DMS153 treated with DMSO at 0.1 percent for 48 hours (cell line): ENCODE measurements around the gene SLC34A3.
"Not testable (repeated sequence)": the region's sequence is repeated elsewhere in the genome, so short reads cannot be mapped to it uniquely, and the experiment has no call there.

Source experiments
- DNase-seq: peaks from one replicate; lab custom pipeline; 2025; ENCODE audit not compliant: unreplicated experiment; lab: John Stamatoyannopoulos, UW

The SLC34A3 gene

DNA sequence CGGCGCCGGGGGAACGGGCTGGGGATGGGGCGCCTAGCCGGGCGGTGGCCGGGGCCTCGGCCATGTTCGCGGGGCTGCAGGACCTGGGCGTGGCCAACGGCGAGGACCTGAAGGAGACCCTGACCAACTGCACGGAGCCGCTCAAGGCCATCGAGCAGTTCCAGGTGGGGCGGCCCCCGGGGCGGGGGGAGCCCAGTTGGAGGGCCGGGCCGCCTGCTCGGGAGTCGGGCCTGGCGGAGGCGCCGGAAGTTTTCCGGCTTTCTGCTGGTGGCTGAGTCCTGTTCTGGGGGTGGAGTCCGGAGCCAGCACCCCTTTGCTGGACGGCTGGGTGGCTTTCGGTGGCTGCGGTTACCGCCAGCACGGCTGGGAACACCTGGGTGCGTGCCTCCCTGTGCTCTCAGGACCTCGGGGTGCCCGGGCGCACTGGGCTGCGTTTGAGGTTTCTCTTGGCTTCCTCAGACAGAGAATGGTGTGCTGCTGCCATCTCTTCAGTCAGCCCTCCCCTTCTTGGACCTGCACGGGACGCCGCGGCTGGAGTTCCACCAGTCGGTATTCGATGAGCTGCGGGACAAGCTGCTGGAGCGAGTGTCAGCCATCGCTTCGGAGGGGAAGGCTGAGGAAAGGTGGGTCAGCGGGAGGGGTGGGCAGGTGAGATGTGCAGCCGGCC is 24.9 kb downstream of the SLC34A3 start:
- no peak for DNase-seq

GRCh38 chr9:137256362-137256761 is 25.7 kb downstream of the SLC34A3 start:
- DNase-seq: no peak

GRCh38 chr9:137256856-137257255 is 26.2 kb downstream of the SLC34A3 start:
- no peak for DNase-seq

DNA sequence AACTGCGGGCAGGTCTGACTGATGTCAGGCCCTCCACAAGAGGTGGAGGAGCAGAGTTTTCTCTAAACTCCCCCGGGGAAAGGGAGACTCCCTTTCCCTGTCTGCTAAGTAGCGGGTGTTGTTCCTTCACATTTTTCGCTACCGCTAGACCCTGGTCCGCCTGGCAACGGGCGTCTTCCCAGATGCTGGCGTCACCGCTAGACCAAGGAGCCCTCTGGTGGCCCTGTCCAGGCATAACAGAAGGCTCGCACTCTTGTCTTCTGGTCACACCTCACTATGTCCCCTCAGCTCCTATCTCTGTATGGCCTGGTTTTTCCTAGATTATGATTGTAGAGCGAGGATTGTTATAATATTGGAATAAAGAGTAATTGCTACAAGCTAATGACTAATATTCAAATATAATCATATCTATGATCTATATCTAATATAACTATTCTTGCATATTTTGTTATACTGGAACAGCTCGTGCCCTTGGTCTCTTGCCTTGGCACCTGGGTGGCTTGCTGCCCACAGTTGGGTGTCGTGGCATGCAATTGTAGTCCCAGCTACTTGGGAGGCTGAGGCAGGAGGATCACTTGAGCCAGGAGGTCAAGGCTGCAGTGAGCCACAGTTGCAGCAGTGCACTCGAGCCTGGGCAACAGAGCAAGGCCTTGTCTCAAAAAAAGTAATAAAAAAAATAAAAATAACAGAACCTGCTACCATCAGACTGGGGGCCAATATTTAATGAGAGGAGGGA is 31.6 kb downstream of the SLC34A3 start:
- not testable (repeated sequence) for DNase-seq

- DNase-seq: no peak
These were observed 32.2 kb downstream of the SLC34A3 start for GRCh38 chr9:137262909-137263285.

DNA sequence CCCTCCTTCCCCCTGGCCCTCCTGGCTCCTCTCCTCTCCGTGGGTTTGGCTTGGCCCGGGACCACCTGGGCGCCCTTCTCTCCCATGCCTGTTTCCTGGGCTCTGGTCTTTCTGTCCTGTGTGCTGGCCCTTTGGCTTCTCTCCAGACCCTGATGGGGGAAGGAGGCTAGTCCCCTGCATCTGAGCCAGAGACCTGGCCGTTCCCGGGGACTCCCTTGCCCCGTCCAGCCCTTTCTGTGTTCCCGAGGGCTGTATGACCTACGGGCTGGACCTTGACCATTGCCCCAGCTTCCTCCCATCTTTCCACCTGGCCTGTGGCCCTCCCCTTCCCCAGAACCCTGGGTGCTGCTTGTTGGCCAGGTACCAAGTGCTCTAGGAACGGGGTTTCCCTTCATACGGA is 32.8 kb downstream of the SLC34A3 start:
- DNase-seq: no peak

GRCh38 chr9:137264067-137264466 is 33.4 kb downstream of the SLC34A3 start:
- DNase-seq: no peak

GRCh38 chr9:137265496-137266161 is 34.9 kb downstream of the SLC34A3 start:
- DNase-seq: no peak

GRCh38 chr9:137266162-137266527 is 35.4 kb downstream of the SLC34A3 start:
- DNase-seq: no peak

GRCh38 chr9:137266585-137267453 is 36.1 kb downstream of the SLC34A3 start:
- DNase-seq: no peak

- DNase-seq: no peak
These were observed 37.2 kb downstream of the SLC34A3 start for GRCh38 chr9:137267933-137268355.

DNA sequence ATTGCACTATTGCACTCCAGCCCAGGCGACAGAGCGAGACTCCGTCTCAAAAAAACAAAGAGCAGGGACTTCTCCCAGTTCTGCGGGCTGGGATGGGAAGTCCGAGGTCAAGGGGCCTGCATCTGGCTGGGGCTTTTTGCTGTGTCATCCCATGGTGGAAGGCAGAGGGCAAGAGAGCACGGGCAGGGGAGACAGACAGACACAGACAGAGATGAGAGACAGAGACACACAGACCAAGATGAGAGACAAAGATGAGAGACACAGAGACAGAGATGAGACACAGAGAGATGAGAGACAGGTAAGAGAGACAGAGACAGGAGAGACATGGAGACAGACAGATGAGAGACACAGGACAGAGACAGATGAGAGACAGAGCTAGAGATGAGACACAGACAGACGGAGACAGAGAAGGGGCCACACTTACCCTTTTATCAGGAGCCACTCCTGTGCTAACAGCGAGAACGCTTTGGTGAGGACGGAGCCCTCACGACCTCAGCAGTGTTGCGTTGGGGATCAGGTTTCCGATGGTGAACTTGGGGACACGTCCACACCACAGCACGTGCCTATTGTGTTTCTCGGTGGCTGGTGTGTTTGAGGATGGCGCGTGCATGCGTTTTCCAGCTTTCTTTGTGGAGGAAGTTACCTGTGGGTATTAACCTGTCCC is 38.0 kb downstream of the SLC34A3 start:
- no peak for DNase-seq

DNA sequence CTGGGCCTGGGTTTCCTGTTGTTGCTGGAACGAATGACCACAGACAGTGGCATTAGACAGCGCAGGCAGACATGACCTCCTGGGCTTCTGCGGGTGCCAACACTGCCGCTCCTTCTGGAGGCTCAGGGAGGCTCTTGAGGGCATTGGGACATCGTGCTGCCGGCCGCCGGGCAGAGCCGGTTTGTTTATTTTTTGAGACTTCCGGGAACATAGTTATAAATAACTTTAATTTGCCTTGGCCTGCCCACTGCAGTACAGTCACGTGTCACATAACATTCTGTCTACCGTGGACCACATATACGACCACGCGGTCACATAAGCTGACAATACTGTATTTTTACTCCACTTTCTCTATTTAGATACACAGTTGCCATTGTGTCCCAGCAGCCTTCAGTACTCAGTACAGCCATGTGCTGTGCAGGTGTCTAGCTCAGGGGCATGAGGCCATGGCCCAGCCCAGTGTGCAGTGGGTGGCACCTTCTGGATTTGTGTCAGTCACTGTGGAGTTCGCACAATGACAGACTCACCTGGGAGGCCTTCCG is 38.6 kb downstream of the SLC34A3 start:
- peak; percentile 38 for DNase-seq

DNA sequence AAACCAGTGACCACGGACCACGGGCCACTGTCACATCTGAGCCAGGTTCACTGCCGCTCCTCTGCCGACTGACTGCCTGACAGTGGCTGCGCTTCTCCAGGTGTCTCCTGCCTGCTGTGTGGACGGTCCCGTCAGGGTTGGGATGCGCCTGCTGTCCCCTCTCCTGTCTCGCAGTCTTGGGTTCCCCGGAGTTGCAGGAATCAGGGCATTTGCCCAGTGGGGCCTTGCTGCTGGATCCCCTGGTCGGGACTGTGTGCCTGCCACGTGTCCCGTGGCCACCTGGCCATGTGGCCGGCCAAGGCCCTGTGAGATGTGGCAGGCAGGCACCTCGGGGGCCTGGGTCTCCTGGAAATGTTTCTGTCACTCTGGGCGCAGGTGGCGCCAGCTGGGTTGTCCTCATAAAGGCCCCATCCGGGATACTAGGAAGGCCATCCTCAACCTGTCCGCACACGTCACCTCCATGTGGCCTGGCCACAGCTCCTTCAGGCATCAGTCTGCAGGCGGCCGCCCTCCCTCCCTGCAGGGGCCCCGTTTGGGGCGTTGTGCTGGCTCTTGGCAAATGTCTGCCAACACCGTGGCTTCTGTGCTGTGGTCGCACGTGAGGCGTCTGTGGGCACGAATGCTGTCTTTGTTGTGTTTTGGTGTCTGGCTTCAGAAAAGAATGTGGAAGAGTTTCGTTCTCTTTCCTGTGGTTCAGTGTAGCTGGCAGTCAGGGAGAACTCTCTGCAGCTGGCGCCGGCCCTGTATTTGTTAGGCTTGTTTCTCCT is 40.4 kb downstream of the SLC34A3 start:
- no peak for DNase-seq

DNA sequence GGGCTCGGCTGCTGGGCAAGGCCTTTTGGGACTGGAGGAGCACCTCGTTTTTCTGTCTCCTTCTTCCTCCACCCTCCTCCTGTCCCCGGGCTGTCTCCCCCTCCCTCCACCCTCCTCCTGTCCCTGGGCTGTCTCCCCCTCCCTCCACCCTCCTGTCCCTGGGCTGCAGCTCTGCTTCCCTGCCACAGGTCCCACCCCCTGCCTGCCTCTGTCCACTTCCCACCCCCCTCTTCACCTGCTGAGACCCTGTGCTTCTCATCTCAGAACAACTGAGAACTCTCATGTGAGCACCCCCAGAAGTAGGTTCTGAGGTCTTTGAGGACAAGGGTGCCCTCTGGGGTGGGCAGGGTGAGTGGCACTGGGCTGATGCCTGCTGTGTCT is 41.0 kb downstream of the SLC34A3 start:
- DNase-seq: no peak

DNA sequence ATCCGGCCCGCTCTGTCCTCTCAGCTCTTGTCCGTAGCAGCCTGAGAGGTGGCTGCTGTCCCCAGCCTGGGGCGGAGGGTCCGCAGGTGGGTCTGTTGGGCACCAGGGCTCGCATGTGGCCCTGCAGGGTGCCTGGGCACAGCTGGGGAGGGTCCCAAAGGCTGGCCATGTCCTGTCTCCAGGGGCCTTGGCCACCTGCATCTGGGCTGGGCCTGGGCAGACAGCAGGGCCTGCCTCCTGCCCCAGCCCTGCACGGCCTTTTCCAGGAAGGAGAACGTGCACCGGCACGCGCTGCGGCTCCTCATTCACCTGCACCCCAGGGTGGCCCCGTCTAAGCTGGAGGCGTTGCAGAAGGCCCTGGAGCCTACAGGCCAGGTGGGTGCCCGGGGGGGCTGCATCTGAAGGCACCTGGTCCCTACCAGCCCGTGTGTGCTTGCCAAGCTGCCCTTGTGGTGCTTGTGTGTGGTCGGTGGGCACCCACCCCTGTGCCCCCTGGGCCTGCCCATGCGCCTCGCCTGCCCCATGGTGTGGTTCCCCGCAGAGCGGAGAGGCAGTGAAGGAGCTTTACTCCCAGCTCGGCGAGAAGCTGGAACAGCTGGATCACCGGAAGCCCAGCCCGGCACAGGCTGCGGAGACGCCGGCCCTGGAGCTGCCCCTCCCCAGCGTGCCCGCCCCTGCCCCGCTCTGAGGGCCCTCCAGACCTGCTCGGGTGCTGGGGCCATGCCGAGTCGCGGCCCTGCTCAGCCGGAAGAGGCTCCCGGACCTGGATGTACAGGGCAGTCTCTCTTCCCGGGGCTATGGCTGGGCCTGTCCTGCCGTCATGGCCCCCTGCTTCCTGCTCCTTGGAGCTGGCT is 41.8 kb downstream of the SLC34A3 start:
- no peak for DNase-seq

GRCh38 chr9:137273095-137273490 is 42.4 kb downstream of the SLC34A3 start:
- no peak for DNase-seq

DNA sequence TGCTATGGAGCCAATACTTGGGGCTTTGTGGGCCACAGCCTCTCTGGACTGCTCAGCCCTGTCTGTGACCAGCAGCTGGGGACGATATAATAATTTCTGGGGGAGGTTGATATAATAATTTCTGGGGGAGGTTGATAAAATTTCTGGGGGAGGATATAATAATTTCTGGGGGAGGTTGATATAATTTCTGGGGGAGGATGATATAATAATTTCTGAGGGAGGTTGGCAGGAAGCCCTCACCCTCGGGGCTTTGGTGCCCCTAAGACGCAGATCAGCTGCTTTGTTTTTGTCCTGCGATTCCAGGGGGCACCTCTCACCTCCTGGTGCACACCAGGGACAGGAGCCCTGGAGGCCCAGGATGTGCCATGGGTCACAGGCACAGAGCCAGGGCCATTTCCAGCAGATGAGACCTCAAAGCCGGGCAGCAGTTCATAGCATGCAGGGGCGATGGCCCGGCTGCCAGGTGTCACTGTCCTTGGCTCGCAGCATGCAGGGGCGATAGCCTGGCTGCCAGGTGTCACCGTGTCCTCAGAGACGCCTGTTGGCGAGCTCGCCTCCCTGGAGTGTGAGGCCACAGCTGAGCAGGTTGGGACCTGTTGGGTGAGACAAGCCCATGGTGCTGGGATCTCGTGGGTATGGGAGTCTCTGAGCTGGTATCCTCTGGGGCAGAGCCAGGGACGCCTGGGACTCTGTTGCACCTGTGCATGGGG is 43.1 kb downstream of the SLC34A3 start:
- no peak for DNase-seq
